Hepatic stellate cell (primary cell): ENCODE data around the gene DAPK3.
"Not testable (repeated sequence)": the region's sequence is repeated elsewhere in the genome, so short reads cannot be mapped to it uniquely, and the experiment has no call there.

ENCODE experiments used
- DNase-seq: peaks from one replicate; pipeline ENCODE4 v3.0.0; 2011; ENCODE audit warnings: low spot score

Gene DAPK3

DNA sequence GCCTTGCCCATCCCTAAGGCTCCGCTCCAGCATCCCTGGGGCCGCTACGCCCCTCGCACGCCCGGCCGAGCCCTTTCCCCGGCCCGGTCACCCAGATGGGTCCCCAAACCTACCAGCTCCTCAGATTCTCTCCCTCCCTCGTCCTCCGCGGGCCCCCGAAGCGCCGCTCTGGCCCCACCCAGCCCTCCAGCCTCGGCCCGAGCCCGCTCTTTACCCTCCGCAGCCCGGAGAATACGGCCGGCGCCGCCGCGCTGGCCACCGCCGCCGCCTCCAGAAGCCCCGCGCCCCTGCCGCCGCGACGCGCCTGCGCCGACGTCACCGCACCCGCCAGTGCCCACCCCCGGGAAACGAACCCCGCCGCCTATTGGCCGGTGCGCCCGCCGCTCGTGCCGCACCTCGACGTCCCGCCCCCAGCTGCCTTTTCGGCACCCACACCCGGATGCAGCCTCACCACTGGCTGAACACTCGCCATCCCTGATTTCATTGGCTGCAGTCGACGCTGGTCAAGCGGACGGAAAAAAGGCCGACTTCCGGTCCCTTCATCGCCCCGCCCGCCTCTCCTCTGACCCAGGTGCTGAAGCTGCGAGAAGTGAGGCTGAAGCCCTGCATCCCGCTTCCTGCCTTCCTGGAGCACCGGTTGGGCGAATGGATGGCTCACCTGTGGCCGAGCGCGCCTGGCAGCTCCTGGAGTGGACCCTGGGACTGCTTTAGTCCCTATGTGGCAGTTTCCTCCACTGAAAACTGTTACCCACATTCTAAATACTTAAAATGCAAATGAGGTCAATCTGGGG, at the start of gene DAPK3:
DAPK3 (minus strand) TSS at position 292 of the 791 bp plus-strand sequence. CDS start 1,364 bp downstream, outside the sequence.
- DNase-seq: peak; percentile 98

- no peak for DNase-seq
These were observed 48.7 kb upstream of the DAPK3 start for GRCh38 chr19:4019578-4019977.

DNA sequence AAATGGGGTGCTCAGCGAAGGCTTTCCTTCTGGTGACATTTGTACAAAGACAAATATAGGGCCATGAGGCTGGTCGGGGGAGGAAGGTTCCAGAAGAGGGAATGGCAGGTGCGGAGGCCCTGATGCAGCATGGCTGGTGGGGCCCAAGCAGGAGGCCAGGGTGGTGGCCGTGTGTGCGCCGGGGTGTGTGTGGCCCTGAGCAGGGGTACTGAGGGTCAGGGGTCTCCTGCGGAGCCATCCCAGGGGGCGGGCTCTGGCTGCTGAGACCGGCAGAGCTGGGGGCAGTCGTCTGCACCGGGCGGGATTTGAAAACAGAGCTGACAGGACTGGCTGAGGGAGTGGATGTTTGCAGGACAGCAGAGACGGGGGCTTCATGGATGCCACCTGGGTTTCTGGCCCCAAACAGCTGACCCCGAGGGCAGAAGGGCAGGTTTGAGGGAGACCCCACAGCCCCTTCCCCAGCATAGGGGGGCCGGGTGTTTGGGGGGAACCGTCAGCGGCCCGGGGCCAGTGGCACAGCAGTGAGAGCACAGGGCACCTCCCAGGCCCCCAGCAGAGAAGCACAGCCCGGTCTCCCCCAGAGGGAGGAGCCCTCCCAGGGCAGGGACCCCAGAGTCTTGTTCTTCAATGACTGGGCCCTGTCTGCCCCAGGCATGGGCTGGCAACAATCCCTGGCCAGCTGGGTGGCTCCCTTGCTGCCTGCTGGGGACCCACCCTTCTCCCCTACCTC, 48.0 kb upstream of the DAPK3 start:
- DNase-seq: no peak

- DNase-seq: no peak
These were observed 47.3 kb upstream of the DAPK3 start for GRCh38 chr19:4018140-4018613.

- DNase-seq: no peak
These were observed 46.2 kb upstream of the DAPK3 start for GRCh38 chr19:4016903-4017638.

- no peak for DNase-seq
These were observed 45.6 kb upstream of the DAPK3 start for GRCh38 chr19:4016486-4016885.

DNA sequence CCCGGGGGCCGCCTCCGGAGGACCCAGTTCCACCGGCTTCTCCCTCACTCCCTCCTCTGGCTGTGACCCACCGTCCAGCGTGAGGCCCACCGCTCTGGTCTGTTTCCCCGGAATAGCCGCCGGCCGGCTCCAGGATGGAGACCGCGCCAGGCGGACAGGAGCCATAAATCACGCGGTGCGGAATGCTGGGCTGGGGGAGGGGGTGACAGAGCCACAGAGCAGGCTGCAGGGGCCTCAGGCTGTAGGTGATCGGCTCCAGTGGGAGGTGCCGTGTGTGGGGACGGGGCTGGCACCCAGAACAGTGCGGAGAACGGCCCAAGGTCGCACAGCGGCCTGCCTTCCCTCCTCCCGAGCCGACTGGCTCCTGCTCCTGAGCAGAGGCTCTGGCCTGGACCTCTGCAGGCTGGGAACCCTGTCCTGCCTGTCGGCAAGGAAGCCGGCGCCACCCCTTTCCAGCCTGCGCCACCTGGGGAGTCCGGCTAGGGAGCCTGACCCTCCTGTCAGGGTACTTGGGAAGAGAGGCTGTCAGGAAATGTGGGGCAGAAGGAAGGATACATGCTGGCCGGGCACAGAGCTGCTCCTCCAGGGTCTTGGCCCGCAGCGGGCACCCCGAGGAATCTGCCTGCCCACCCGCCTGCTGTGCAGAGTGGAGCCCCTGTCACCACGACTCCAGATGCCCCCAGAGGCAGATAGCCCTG, 45.0 kb upstream of the DAPK3 start:
- no peak for DNase-seq

- DNase-seq: no peak
These were observed 43.9 kb upstream of the DAPK3 start for GRCh38 chr19:4014541-4015491.

DNA sequence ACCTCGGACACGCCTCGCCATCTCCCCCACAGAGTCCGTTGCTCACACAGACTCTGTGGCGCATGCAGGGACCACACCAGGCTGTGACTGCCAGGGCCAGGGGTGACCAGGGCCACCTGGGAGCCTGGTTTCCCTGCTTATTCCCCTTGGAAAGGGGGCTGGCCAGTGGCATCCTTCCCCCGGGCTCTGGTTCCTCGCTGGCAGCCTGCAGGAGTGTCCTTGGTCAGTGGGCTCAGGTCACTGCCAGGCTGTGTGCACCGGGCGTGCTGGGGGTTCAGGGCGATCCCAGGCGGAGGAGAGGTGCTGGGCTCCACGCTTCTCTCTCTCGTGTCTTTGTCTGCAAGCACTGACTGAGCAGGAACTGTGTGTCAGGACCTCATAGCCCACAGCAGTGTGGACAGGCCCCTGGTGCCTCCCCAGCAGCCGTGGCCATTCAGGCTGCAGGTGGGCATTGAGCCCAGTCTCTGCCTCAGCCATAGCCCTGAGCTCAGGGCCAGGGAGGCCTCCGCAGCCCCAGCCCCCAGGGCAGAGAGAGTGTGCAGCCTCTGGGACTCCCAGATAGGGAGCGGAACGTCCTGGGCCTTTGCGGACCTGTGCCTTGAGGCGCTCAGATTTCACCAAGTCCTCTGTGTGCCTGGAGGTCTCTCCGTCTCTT, 43.1 kb upstream of the DAPK3 start:
- no peak for DNase-seq

DNA sequence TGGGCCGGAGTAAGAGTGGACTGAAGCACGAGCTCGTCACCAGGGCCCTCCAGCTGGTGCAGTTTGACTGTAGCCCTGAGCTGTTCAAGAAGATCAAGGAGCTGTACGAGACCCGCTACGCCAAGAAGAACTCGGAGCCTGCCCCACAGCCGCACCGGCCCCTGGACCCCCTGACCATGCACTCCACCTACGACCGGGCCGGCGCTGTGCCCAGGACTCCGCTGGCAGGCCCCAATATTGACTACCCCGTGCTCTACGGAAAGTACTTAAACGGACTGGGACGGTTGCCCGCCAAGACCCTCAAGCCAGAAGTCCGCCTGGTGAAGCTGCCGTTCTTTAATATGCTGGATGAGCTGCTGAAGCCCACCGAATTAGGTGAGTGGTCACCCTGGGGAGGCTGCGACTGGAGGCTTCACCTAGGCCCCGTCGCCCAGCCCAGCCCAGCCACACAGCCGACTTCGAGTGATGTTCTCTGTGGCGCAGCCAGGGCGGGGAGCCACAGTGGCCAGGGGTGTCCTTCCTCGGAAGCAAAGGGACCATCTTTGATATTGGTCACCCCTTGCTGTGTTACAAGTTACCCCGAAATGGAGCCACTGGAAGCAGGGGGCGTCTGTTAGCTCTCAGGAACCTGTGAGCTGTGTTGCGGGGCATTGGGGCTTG, 42.2 kb upstream of the DAPK3 start:
- DNase-seq: no peak

DNA sequence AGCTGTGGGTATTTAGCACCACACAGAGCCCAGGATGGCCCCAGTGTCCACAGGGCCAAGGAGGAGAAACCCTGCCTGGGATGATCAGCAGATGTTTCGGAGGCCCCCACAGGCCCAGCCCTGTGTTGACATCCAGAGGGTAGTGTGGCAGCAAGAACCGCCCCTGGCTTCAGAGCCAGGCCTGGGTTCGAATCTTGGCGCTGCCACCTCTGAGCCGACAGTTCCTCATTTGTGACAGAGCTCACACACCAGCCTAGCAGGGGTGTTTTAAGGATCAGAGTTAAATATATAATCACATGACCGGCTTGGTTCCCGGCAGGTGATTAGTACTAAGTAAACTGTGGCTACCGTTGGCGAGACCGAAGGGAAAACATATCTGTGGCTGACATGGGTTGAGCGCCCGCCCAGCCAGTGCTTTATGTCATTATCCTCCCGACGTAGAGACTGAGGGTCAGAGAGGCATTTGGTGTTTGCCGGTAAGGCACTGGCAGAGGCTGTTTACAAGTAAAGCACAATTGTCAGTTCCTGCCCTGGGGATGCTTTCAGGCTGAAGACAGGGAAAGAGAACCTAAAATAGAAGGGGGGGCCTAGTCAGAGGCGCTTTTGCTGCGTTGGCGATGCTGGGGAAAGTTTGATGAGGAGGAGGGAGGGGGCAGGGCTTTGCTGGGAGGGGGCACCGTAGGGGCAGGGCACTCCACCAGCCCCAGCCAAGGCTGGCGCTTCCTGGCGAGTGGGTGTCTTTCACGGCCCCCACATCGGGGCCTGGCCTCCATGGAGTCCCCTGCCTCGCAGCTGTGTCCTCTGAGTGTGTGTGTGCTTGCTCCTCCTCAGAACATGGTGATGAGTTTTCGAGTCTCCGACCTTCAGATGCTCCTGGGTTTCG, 41.4 kb upstream of the DAPK3 start:
- no peak for DNase-seq

DNA sequence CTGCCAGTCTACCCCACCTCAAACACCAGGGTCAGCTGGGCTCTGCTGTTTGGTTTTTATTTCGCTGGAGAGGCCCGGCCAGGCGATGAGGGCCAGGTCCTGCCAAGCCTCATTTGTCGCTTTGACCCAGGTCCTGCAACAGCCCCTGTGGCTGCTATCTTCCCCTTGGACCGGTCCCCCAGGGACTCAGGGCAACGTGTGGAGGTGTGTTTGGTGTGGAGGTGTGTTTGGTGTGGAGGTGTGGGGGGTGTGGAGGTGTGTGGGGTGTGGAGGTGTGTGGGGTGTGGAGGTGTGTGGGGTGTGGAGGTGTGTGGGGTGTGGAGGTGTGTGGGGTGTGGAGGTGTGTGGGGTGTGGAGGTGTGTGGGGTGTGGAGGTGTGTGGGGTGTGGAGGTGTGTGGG, 40.5 kb upstream of the DAPK3 start:
- DNase-seq: not testable (repeated sequence)

DNA sequence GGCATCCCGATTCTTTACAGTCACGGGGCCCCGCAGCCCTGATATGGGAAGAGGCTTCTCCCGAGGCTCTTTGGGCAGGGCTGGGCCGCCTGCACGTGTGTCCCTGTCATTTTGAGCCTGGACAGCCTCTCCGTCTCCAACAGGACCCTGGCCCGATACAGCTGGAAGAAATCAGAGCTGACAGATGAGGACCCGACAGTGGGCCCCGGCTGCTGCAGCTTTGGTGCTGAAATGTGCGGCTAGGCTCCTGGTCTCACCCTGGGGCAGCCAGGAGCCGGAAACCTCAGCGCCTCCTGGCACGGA, 39.9 kb upstream of the DAPK3 start:
- DNase-seq: no peak

GRCh38 chr19:4009990-4010807, 39.3 kb upstream of the DAPK3 start:
- no peak for DNase-seq

DNA sequence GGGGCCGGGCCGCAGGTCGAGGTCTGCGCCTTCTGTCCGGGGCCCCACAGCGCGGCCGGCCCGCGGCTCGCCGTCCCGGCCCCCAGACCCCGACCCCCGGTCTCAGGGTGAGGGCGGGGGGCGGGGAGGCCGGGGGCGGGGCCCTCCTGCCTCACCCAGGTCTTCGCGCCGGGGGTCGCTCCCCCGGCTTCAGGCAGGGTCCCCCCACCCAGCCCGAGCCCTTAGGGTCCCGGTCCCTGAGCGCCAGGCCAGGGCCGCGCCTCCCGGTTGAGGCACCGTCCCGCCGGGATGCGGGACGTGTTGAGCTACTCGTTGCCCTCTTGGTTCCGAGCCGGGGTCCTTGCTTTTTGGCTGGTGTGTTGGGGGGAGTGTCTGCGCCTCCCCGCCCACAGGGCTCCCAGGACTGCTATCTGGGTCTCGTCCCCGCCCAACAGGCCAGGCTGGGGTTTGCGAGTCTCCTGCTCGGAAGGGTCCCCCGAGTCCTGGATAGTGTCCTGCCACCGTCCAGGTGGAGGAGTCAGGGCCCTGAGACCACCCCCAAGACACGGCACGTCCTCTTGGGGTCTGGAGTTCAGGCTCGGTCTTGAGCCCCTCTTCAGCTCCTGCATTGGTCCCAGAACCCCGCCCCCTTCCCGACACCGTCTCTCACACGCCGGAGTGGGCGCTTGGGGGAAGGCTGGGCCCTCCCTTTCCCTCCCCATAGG, 37.1 kb upstream of the DAPK3 start:
- DNase-seq: peak; percentile 36

GRCh38 chr19:4007021-4007835, 36.3 kb upstream of the DAPK3 start, which contains the start of gene PIAS4:
TSS of gene PIAS4 (plus strand) at chr19:4007736. CDS start at chr19:4007761, 25 bp downstream.
- DNase-seq: peak; percentile 99
